ENCODE results near the gene MCM3.

DNA sequence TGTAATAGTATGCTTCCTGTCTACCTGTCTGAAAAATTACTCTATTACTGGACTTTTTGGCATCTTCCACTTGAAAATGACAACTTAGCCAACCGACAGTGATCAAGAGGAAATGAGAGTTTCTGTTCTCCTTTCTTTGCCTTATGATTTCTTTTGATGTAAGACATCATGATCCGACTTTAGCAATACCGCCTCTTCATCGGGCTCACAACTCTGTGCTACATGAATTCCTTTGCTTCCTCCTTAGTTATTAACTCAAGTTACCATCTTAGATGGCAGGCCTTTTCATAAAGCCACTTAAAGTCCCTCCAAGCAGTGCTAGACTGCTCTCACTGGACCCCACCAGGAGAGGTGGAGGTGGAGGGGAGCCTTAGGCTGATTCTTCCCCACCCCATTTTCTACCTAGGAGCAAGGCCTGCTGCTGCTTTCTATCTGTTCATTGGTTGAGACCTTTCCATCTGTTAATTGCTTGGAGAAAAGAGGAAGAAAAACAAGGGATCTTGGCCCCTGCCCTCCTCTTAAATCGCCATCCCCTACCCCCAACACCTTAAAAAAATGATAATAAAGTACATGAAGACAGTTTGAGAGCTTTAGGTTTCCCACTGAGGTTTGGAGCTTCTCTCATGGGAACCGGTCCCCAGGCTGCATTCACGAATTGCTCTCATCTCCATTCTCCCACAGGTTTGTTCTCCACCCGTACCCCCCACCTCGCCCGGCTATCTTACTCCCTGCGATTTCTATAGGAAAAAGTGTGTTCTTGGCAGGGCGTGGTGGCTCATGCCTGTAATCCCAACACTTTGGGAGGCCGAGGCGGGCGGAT is 21.6 kb upstream of the MCM3 start:
- TF ChIP-seq, protein P1, sequence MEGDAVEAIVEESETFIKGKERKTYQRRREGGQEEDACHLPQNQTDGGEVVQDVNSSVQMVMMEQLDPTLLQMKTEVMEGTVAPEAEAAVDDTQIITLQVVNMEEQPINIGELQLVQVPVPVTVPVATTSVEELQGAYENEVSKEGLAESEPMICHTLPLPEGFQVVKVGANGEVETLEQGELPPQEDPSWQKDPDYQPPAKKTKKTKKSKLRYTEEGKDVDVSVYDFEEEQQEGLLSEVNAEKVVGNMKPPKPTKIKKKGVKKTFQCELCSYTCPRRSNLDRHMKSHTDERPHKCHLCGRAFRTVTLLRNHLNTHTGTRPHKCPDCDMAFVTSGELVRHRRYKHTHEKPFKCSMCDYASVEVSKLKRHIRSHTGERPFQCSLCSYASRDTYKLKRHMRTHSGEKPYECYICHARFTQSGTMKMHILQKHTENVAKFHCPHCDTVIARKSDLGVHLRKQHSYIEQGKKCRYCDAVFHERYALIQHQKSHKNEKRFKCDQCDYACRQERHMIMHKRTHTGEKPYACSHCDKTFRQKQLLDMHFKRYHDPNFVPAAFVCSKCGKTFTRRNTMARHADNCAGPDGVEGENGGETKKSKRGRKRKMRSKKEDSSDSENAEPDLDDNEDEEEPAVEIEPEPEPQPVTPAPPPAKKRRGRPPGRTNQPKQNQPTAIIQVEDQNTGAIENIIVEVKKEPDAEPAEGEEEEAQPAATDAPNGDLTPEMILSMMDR (IDR thresholded peaks at IDR 0.05), result no peak
- TF ChIP-seq EZH2 (IDR thresholded peaks at IDR 0.05; ENCODE audit: borderline replicate concordance, insufficient read depth, low read depth, low read length, poor library complexity, severe bottlenecking), result no peak
